SK-N-MC (cell line): Measurements from ENCODE around the gene WDR77.

Source experiments
- EZH2 ChIP-seq: fragments of 200-600 bp; sonication (generic); IDR thresholded peaks from one replicate; pipeline ENCODE4 v1.6.1; 2017; ENCODE audit warnings: antibody characterized with exemption
- POLR2AphosphoS5 ChIP-seq: IDR thresholded peaks from 2 replicates; pipeline ENCODE4 v1.6.1; 2012; ENCODE audit warnings: mild to moderate bottlenecking, low read depth, low read length, borderline replicate concordance

- TF ChIP-seq EZH2 (no peak), POLR2AphosphoS5 (no peak)
Measured at GRCh38 chr1:111465754-111466153, 16.7 kb upstream of the WDR77 start.
